Measurements from ENCODE around the gene FKBP14. TPM values are rescaled to one million over a fixed set of nuclear protein-coding genes. Genes with fewer than 3 reads are reported as not detected.

FKBP14 gene
- total and polyA plus RNA-seq, 12 donors, result 2.0 to 35.0 (median 12.7) TPM

- peak within 1 kb of the TSS in 4 of 5 donors; percentile 81 to 93 (median 88) for H3K27ac ChIP-seq
- no peaks in the 10 kb centered on the region for H3K27me3 ChIP-seq
- peak in 6 of 7 donors; percentile 17 to 62 (median 48) for DNase-seq
- 0 to 2% (median 1%) methylated on average over 30 to 79 of the region's 79 CpGs; no CpG with 5 or more reads in 1 of the 4 donors for WGBS, 4 donors
- no peaks in the 10 kb centered on the region for H3K36me3 ChIP-seq (replicated peaks in 1 of 2)
- intact Hi-C loops (cut with DNase I), result no loop called here
- peaks cover 0 to 17% of the 10 kb centered on the region in 2 donors for H3K4me1 ChIP-seq (replicated peaks in 1 of 2)
- H3K9me3 ChIP-seq (replicated peaks in 1 of 3), result peaks cover 0 to 15% (median 0%) of the 10 kb centered on the region in 3 donors
- peak within 1 kb of the TSS; percentile 12 to 98 (median 92) for H3K4me3 ChIP-seq
- TF ChIP-seq CTCF (IDR thresholded peaks at IDR 0.05) (peak in 1 of 6 experiments; percentile 31), POLR2A (IDR thresholded peaks at IDR 0.05) (peak in 1 of 2 donors; percentile 33)
Measured at GRCh38 chr7:29989257-29989995, 37.1 kb downstream of the FKBP14 start, which contains the start of gene SCRN1. Gene SCRN1 (minus strand): TSS chr7:29989801. CDS start chr7:29969067, 20,734 bp downstream.

GRCh38 chr7:29988424-29989256 lies 37.9 kb downstream of the FKBP14 start:
- Histone ChIP-seq H3K36me3 (replicated peaks in 1 of 2) (no peaks in the 10 kb centered on the region), H3K4me1 (replicated peaks in 1 of 2) (peaks cover 0 to 17% of the 10 kb centered on the region in 2 donors), H3K9me3 (replicated peaks in 1 of 3) (peaks cover 0 to 11% (median 0%) of the 10 kb centered on the region in 3 donors), H3K27ac (peak overlapping the region in 4 of 5 donors; percentile 81 to 93 (median 88)), H3K27me3 (no peaks in the 10 kb centered on the region), H3K4me3 (peak overlapping the region; percentile 12 to 98 (median 92))
- peak; percentile 31 to 81 (median 43) for DNase-seq
- WGBS, 4 donors, result 4 to 28% (median 8%) methylated on average over 17 to 75 of the region's 75 CpGs
- intact Hi-C loops (cut with DNase I), result no loop called here
- TF ChIP-seq POLR2A (IDR thresholded peaks at IDR 0.05), result peak in 1 of 2 donors; percentile 22
- TF ChIP-seq CTCF (IDR thresholded peaks at IDR 0.05), result no peak

GRCh38 chr7:29987811-29988317 lies 38.6 kb downstream of the FKBP14 start:
- 31 to 50% (median 45%) methylated on average over 5 to 8 of the region's 8 CpGs for WGBS, 4 donors
- Histone ChIP-seq H3K27me3 (no peaks in the 10 kb centered on the region), H3K36me3 (replicated peaks in 1 of 2) (no peaks in the 10 kb centered on the region), H3K4me3 (peak overlapping the region in 1 of 4 donors; percentile 98), H3K27ac (peak overlapping the region in 4 of 5 donors; percentile 81 to 93 (median 88)), H3K9me3 (replicated peaks in 1 of 3) (peaks cover 0 to 5% (median 0%) of the 10 kb centered on the region in 3 donors), H3K4me1 (replicated peaks in 1 of 2) (peaks cover 0 to 17% of the 10 kb centered on the region in 2 donors)
- TF ChIP-seq POLR2A (IDR thresholded peaks at IDR 0.05), result no peak
- no peak for TF ChIP-seq CTCF (IDR thresholded peaks at IDR 0.05)
- DNase-seq, result peak in 2 of 7 donors; percentile 14 to 27
- intact Hi-C loops (cut with DNase I), result no loop called here

- no peaks in the 10 kb centered on the region for H3K36me3 ChIP-seq (replicated peaks in 1 of 2)
- 19 to 32% (median 26%) methylated on average over 2 of the region's 2 CpGs for WGBS, 4 donors
- peaks cover 0 to 17% of the 10 kb centered on the region in 2 donors for H3K4me1 ChIP-seq (replicated peaks in 1 of 2)
- H3K9me3 ChIP-seq (replicated peaks in 1 of 3), result no peaks in the 10 kb centered on the region
- TF ChIP-seq CTCF (IDR thresholded peaks at IDR 0.05) (no peak), POLR2A (IDR thresholded peaks at IDR 0.05) (no peak)
- no peak overlapping the region for H3K4me3 ChIP-seq
- H3K27me3 ChIP-seq, result no peaks in the 10 kb centered on the region
- no peak for DNase-seq
- intact Hi-C loops (cut with DNase I), result no loop called here
- H3K27ac ChIP-seq, result peak overlapping the region in 3 of 5 donors; percentile 10 to 93 (median 91)
Measured at GRCh38 chr7:29987083-29987482, 39.4 kb downstream of the FKBP14 start.

All from adrenal gland (tissue), 12 donors.